Measurements from ENCODE around the gene DPYD. TPM values are rescaled to one million over a fixed set of nuclear protein-coding genes. Genes with fewer than 3 reads are reported as not detected.

Gene DPYD
- total RNA-seq, 1 experiment from 2014 or later, result 0.46 TPM

DNA sequence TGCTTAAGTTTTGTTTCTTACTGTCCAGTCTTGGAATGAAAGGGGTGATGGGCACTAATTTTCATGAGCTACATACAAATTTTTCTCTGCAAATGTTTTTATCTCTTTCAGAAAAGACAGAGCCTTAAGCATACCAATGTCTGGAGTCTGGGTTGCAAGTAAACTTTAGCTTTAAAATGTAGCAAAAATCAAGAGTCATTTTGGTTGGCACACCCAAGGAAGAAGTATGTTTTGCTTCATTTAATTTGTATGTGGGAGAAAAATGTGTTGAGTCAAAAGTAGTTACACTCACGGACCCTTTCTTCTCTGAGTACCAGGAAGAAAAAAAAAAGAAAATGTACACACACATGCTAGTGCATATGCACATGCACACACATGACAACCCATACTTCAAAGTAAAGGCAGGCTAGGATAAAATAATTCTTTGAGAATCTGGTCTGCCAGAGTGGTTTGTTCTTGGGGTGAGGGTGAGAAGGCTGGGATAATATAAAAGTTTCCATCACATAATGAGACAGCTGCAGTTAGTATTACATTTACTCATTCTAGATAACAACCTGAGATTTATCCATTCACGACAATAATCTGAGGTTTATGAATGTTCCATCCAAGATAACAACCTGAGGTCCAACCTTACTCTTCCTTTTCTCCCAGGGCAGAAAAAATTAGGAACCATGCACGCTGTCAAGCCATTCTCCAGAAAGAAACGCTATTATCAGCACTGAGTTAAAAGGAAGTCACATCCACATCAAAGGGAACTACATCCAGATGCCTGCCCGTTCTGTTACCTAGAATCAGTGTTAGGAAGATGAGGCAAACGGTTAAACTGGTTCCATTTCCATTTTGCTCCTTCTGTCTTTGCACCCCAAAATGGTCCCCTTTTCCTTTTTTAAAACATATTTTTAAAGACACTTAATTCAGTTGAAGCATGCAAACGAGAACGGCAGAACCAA is 9.3 kb downstream of the DPYD start (continued):
- TF ChIP-seq, protein P1, sequence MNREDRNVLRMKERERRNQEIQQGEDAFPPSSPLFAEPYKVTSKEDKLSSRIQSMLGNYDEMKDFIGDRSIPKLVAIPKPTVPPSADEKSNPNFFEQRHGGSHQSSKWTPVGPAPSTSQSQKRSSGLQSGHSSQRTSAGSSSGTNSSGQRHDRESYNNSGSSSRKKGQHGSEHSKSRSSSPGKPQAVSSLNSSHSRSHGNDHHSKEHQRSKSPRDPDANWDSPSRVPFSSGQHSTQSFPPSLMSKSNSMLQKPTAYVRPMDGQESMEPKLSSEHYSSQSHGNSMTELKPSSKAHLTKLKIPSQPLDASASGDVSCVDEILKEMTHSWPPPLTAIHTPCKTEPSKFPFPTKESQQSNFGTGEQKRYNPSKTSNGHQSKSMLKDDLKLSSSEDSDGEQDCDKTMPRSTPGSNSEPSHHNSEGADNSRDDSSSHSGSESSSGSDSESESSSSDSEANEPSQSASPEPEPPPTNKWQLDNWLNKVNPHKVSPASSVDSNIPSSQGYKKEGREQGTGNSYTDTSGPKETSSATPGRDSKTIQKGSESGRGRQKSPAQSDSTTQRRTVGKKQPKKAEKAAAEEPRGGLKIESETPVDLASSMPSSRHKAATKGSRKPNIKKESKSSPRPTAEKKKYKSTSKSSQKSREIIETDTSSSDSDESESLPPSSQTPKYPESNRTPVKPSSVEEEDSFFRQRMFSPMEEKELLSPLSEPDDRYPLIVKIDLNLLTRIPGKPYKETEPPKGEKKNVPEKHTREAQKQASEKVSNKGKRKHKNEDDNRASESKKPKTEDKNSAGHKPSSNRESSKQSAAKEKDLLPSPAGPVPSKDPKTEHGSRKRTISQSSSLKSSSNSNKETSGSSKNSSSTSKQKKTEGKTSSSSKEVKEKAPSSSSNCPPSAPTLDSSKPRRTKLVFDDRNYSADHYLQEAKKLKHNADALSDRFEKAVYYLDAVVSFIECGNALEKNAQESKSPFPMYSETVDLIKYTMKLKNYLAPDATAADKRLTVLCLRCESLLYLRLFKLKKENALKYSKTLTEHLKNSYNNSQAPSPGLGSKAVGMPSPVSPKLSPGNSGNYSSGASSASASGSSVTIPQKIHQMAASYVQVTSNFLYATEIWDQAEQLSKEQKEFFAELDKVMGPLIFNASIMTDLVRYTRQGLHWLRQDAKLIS (CRISPR knock-in tag; IDR thresholded peaks at IDR 0.05; ENCODE audit: borderline replicate concordance), result no peak
- TF ChIP-seq, protein P2, sequence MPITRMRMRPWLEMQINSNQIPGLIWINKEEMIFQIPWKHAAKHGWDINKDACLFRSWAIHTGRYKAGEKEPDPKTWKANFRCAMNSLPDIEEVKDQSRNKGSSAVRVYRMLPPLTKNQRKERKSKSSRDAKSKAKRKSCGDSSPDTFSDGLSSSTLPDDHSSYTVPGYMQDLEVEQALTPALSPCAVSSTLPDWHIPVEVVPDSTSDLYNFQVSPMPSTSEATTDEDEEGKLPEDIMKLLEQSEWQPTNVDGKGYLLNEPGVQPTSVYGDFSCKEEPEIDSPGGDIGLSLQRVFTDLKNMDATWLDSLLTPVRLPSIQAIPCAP (CRISPR knock-in tag; IDR thresholded peaks at IDR 0.05), result no peak
- TF ChIP-seq ZNF138 (CRISPR knock-in tag; conservative IDR thresholded peaks at IDR 0.05), result no peak

DNA sequence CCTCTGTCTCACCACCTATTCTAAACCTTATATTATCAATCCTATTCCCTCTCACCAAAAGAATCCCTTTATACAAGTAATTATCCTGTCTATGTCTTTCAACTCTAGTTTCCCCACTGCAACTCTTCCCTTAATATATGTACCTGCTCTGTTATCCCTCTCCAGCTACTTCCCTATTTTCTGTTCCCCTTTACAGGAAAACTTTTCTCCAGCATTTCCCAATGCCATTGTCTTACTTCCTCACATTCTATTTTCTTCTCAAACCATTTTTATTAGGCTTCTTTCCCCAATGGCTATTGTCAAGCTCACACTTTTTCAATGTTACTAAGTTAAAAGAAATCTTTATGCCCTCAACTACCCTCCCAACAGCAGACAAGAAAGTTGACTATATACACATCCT is 11.6 kb downstream of the DPYD start:
- Mint-ChIP-seq H3K27me3 (ENCODE audit: low read depth) (no peaks in the 10 kb centered on the region), H3K36me3 (no peaks in the 10 kb centered on the region), H3K9me3 (no peaks in the 10 kb centered on the region), H3K4me3 (no peak overlapping the region), H3K27ac (no peak overlapping the region), H3K4me1 (peaks cover 5% of the 10 kb centered on the region; the same call in 1 of the 2 replicates)
- DNase-seq (ENCODE audit: low spot score) (no peak), ATAC-seq (no peak)
- ChIA-PET POLR2A (no interaction called here), CTCF (no interaction called here)
- TF ChIP-seq, protein P3, sequence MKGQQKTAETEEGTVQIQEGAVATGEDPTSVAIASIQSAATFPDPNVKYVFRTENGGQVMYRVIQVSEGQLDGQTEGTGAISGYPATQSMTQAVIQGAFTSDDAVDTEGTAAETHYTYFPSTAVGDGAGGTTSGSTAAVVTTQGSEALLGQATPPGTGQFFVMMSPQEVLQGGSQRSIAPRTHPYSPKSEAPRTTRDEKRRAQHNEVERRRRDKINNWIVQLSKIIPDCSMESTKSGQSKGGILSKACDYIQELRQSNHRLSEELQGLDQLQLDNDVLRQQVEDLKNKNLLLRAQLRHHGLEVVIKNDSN (CRISPR knock-in tag; IDR thresholded peaks at IDR 0.05), result no peak
- TF ChIP-seq TCF7 (CRISPR knock-in tag; IDR thresholded peaks at IDR 0.05; ENCODE audit: low read depth) (no peak), GABPB1 (CRISPR knock-in tag; IDR thresholded peaks at IDR 0.05) (no peak), NFE2L1 (CRISPR knock-in tag; IDR thresholded peaks at IDR 0.05) (no peak), NR2C2 (CRISPR knock-in tag; IDR thresholded peaks at IDR 0.05) (no peak), NR3C1 (CRISPR knock-in tag; conservative IDR thresholded peaks at IDR 0.05; ENCODE audit: low read depth) (no peak), ZNF263 (CRISPR knock-in tag; IDR thresholded peaks at IDR 0.05; ENCODE audit: low read depth) (no peak), ZNF671 (CRISPR knock-in tag; IDR thresholded peaks at IDR 0.05) (no peak), FOXJ3 (CRISPR knock-in tag; IDR thresholded peaks at IDR 0.05; ENCODE audit: borderline replicate concordance) (no peak), JAZF1 (CRISPR knock-in tag; IDR thresholded peaks at IDR 0.05) (no peak), RELA (CRISPR knock-in tag; IDR thresholded peaks at IDR 0.05; ENCODE audit: borderline replicate concordance) (no peak)
- TF ChIP-seq, protein P4, sequence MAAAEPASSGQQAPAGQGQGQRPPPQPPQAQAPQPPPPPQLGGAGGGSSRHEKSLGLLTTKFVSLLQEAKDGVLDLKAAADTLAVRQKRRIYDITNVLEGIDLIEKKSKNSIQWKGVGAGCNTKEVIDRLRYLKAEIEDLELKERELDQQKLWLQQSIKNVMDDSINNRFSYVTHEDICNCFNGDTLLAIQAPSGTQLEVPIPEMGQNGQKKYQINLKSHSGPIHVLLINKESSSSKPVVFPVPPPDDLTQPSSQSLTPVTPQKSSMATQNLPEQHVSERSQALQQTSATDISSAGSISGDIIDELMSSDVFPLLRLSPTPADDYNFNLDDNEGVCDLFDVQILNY (CRISPR knock-in tag; IDR thresholded peaks at IDR 0.05), result no peak
- TF ChIP-seq, protein P5, sequence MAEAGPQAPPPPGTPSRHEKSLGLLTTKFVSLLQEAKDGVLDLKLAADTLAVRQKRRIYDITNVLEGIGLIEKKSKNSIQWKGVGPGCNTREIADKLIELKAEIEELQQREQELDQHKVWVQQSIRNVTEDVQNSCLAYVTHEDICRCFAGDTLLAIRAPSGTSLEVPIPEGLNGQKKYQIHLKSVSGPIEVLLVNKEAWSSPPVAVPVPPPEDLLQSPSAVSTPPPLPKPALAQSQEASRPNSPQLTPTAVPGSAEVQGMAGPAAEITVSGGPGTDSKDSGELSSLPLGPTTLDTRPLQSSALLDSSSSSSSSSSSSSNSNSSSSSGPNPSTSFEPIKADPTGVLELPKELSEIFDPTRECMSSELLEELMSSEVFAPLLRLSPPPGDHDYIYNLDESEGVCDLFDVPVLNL (CRISPR knock-in tag; IDR thresholded peaks at IDR 0.05; ENCODE audit: borderline replicate concordance, low read depth), result no peak
- TF ChIP-seq, protein P6, sequence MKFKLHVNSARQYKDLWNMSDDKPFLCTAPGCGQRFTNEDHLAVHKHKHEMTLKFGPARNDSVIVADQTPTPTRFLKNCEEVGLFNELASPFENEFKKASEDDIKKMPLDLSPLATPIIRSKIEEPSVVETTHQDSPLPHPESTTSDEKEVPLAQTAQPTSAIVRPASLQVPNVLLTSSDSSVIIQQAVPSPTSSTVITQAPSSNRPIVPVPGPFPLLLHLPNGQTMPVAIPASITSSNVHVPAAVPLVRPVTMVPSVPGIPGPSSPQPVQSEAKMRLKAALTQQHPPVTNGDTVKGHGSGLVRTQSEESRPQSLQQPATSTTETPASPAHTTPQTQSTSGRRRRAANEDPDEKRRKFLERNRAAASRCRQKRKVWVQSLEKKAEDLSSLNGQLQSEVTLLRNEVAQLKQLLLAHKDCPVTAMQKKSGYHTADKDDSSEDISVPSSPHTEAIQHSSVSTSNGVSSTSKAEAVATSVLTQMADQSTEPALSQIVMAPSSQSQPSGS (CRISPR knock-in tag; IDR thresholded peaks at IDR 0.05; ENCODE audit: borderline replicate concordance, low read depth), result no peak
- TF ChIP-seq, protein P7, sequence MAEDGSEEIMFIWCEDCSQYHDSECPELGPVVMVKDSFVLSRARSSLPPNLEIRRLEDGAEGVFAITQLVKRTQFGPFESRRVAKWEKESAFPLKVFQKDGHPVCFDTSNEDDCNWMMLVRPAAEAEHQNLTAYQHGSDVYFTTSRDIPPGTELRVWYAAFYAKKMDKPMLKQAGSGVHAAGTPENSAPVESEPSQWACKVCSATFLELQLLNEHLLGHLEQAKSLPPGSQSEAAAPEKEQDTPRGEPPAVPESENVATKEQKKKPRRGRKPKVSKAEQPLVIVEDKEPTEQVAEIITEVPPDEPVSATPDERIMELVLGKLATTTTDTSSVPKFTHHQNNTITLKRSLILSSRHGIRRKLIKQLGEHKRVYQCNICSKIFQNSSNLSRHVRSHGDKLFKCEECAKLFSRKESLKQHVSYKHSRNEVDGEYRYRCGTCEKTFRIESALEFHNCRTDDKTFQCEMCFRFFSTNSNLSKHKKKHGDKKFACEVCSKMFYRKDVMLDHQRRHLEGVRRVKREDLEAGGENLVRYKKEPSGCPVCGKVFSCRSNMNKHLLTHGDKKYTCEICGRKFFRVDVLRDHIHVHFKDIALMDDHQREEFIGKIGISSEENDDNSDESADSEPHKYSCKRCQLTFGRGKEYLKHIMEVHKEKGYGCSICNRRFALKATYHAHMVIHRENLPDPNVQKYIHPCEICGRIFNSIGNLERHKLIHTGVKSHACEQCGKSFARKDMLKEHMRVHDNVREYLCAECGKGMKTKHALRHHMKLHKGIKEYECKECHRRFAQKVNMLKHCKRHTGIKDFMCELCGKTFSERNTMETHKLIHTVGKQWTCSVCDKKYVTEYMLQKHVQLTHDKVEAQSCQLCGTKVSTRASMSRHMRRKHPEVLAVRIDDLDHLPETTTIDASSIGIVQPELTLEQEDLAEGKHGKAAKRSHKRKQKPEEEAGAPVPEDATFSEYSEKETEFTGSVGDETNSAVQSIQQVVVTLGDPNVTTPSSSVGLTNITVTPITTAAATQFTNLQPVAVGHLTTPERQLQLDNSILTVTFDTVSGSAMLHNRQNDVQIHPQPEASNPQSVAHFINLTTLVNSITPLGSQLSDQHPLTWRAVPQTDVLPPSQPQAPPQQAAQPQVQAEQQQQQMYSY (CRISPR knock-in tag; IDR thresholded peaks at IDR 0.05), result no peak

Measured in WTC11 (cell line).